HCT116 (cell line): ENCODE measurements around the gene PCDHB4. TPM values are rescaled to one million over a fixed set of nuclear protein-coding genes. Genes with fewer than 3 reads are reported as not detected.
"Not testable (repeated sequence)": the region's sequence is repeated elsewhere in the genome, so short reads cannot be mapped to it uniquely, and the experiment has no call there.

Experiments
- ATAC-seq: fragments of 200-7000 bp; cut with Tn5 transposase; 2 replicates; pipeline ENCODE4 v1.9.1; 2020; ENCODE audit warnings: mild to moderate bottlenecking, moderate library complexity
- BruUV-seq: library from RNA; stranded (reverse); fragments of 400-500 nt; replicated peaks from 2 replicates; lab custom pipeline; 2021; lab: Mats Ljungman, UMichigan
- CTCF ChIA-PET: fragments of 300-600 bp; sonication (Branson Sonifier 250); formaldehyde crosslinking; loops from one replicate; lab custom pipeline; 2021; ENCODE audit warnings: antibody characterized with exemption; lab: Charles Lee
- POLR2A ChIA-PET: fragments of 300-600, 350-600 bp; sonication (Branson Sonifier 250); formaldehyde crosslinking; loops from one replicate; lab custom pipeline; 2021; ENCODE audit warnings: antibody characterized with exemption; lab: Charles Lee
- RAD21 ChIA-PET, 2 experiments: fragments of 300-600 bp; sonication (Branson Sonifier 250); formaldehyde crosslinking; loops; one replicate each; lab custom pipeline; 2023; ENCODE audit warnings: low total read pairs in 2 of 2; ENCODE audit not compliant: uncharacterized antibody in 2 of 2, unreplicated experiment in 2 of 2, low non-redundant PET in 1 of 2; lab: Charles Lee
- DNase-seq: peaks from one replicate; pipeline ENCODE4 v3.0.0-alpha.2; 2010; ENCODE audit warnings: low read depth, low spot score
- H2AFZ ChIP-seq: fragments of 200-600 bp; shearing (Covaris generic), sonication (generic); 2 replicates; pipeline ENCODE4 v1.6.1; 2017; ENCODE audit warnings: low read depth, mixed run types, mixed read lengths, antibody characterized with exemption, low read length; ENCODE audit not compliant: poor library complexity, severe bottlenecking
- H3K27ac ChIP-seq: 2 replicates; pipeline ENCODE4 v1.5.1; 2012; ENCODE audit warnings: low read depth, low read length
- H3K27me3 ChIP-seq: fragments of 200-600 bp; sonication (generic); 2 replicates; pipeline ENCODE4 v1.6.1; 2016; ENCODE audit warnings: mixed run types, low read length, mixed read lengths; ENCODE audit not compliant: insufficient read depth
- H3K36me3 ChIP-seq, 2 experiments: fragments of 200-500 bp in 1 of 2; fragments of 200-600 bp in 1 of 2; sonication (Bioruptor generic) in 1 of 2; sonication (generic) in 1 of 2; 2 replicates each; pipeline versions ENCODE4 v1.5.1 to v1.6.1; 2014 to 2016; ENCODE audit warnings: low read length in 2 of 2, inconsistent platforms in 1 of 2, mixed read lengths in 1 of 2, mixed run types in 1 of 2; ENCODE audit not compliant: insufficient read depth in 2 of 2, control insufficient read depth in 1 of 2
- H3K4me1 ChIP-seq, 2 experiments: fragments of 200-600 bp in 1 of 2; sonication (generic) in 1 of 2; 2 replicates each; pipeline versions ENCODE4 v1.5.1 to v1.6.1; 2012 to 2017; ENCODE audit warnings: low read length in 2 of 2, inconsistent platforms in 1 of 2, mild to moderate bottlenecking in 1 of 2, mixed read lengths in 1 of 2, mixed run types in 1 of 2, moderate library complexity in 1 of 2; ENCODE audit not compliant: insufficient read depth in 2 of 2, control insufficient read depth in 1 of 2
- H3K4me2 ChIP-seq: fragments of 200-600 bp; sonication (generic); 2 replicates; pipeline ENCODE4 v1.6.1; 2017; ENCODE audit warnings: mixed run types, low read length, mixed read lengths
- H3K4me3 ChIP-seq, 2 experiments: fragments of 200-600 bp in 1 of 2; sonication (generic) in 1 of 2; replicated peaks in 1 of 2; 2 replicates each; pipeline ENCODE4 v1.5.1; 2011 to 2016; ENCODE audit warnings: low read length in 2 of 2, control low read depth in 1 of 2, low read depth in 1 of 2, mild to moderate bottlenecking in 1 of 2, mixed read lengths in 1 of 2, mixed run types in 1 of 2
- H3K79me2 ChIP-seq: fragments of 200-600 bp; sonication (generic); 2 replicates; pipeline ENCODE4 v1.6.1; 2017; ENCODE audit warnings: mild to moderate bottlenecking, mixed run types, low read length, moderate library complexity, mixed read lengths; ENCODE audit not compliant: insufficient read depth
- H3K9ac ChIP-seq: fragments of 200-600 bp; sonication (generic); 2 replicates; pipeline ENCODE4 v1.6.1; 2016; ENCODE audit warnings: low read length, mixed read lengths
- H3K9me2 ChIP-seq: fragments of 200-600 bp; sonication (generic), shearing (Covaris generic); 2 replicates; pipeline ENCODE4 v1.6.1; 2017; ENCODE audit warnings: mixed run types, mild to moderate bottlenecking, moderate library complexity; ENCODE audit not compliant: insufficient read depth
- H3K9me3 ChIP-seq, 2 experiments: fragments of 200-500 bp in 1 of 2; fragments of 200-600 bp in 1 of 2; sonication (Bioruptor generic) in 1 of 2; sonication (generic) in 1 of 2; 2 replicates each; pipeline ENCODE4 v1.6.1; 2014 to 2017; ENCODE audit warnings: low read length in 2 of 2, mixed read lengths in 2 of 2, inconsistent platforms in 1 of 2, low read depth in 1 of 2, mild to moderate bottlenecking in 1 of 2, mixed run types in 1 of 2, moderate library complexity in 1 of 2; ENCODE audit not compliant: control insufficient read depth in 1 of 2, insufficient read depth in 1 of 2
- H4K20me1 ChIP-seq: fragments of 200-600 bp; sonication (generic), shearing (Covaris generic); 2 replicates; pipeline ENCODE4 v1.6.1; 2017; ENCODE audit warnings: mixed run types, mild to moderate bottlenecking, moderate library complexity; ENCODE audit not compliant: insufficient read depth
- ATF3 ChIP-seq: IDR thresholded peaks from 2 replicates; pipeline ENCODE4 v1.6.1; 2012
- EGR1 ChIP-seq: IDR thresholded peaks from 2 replicates; pipeline ENCODE4 v1.6.1; 2012; ENCODE audit warnings: low read depth
- ELF1 ChIP-seq: IDR thresholded peaks from 2 replicates; pipeline ENCODE4 v1.6.1; 2012; ENCODE audit warnings: low read depth, borderline replicate concordance
- EZH2 ChIP-seq: fragments of 200-600 bp; sonication (generic); IDR thresholded peaks from 2 replicates; pipeline ENCODE4 v1.6.1; 2017; ENCODE audit warnings: antibody characterized with exemption, mixed run types
- EZH2phosphoT487 ChIP-seq: fragments of 200-600 bp; IDR thresholded peaks from 2 replicates; pipeline ENCODE4 v1.6.1; 2018; ENCODE audit warnings: antibody characterized with exemption, borderline replicate concordance
- JUND ChIP-seq: IDR thresholded peaks from 2 replicates; pipeline ENCODE4 v1.6.1; 2012
- POLR2A ChIP-seq: IDR thresholded peaks from 2 replicates; pipeline ENCODE4 v1.7.0; 2011; ENCODE audit warnings: borderline replicate concordance; ENCODE audit not compliant: insufficient read depth, insufficient read length; ENCODE audit errors: extremely low read depth
- POLR2AphosphoS5 ChIP-seq: IDR thresholded peaks from 2 replicates; pipeline ENCODE4 v1.6.1; 2011; ENCODE audit warnings: mild to moderate bottlenecking, low read depth, low read length, moderate library complexity
- SIN3A ChIP-seq: IDR thresholded peaks from 2 replicates; pipeline ENCODE4 v1.6.1; 2012; ENCODE audit warnings: low read depth
- TCF7L2 ChIP-seq: IDR thresholded peaks from 2 replicates; pipeline ENCODE4 v1.7.0; 2011; ENCODE audit warnings: borderline replicate concordance, inconsistent platforms; ENCODE audit not compliant: insufficient read depth, insufficient read length; ENCODE audit errors: extremely low read depth
- ZFX ChIP-seq: fragments of 450-650 bp; IDR thresholded peaks from 2 replicates; pipeline ENCODE4 v1.6.1; 2017
- intact Hi-C: fragments of 100-400 bp; cut with micrococcal nuclease; formaldehyde crosslinking; loops from 2 replicates; pipeline ENCODE4 v1.10.0; 2022
- total RNA-seq: library from RNA; stranded (reverse); gene quantifications from one replicate; pipeline ENCODE4 v1.2.1, GENCODE V29; 2021; ENCODE audit not compliant: unreplicated experiment
- TF ChIP-seq, protein P1 (sequence below): IDR thresholded peaks from 2 replicates; pipeline ENCODE4 v1.6.1; 2011; ENCODE audit warnings: mild to moderate bottlenecking, low read length, moderate library complexity; ENCODE audit not compliant: insufficient replicate concordance; ENCODE audit errors: extremely low read depth
- TF ChIP-seq, protein P2 (sequence below), 3 experiments: fragments of 200-600 bp in 1 of 3; sonication (generic) in 1 of 3; IDR thresholded peaks in 2 of 3; conservative IDR thresholded peaks in 1 of 3; 2 replicates each; pipeline ENCODE4 v1.5.1; 2012 to 2017; ENCODE audit warnings: low read depth in 2 of 3, low read length in 2 of 3, antibody characterized with exemption in 1 of 3, borderline replicate concordance in 1 of 3, control low read depth in 1 of 3, mild to moderate bottlenecking in 1 of 3, mixed read lengths in 1 of 3, mixed run types in 1 of 3, moderate library complexity in 1 of 3; ENCODE audit not compliant: insufficient read depth in 1 of 3
- TF ChIP-seq, protein P3 (sequence below): IDR thresholded peaks from 2 replicates; pipeline ENCODE4 v1.6.1; 2012

PCDHB4 gene
- total RNA-seq, 1 experiment from 2014 or later = not detected

DNA sequence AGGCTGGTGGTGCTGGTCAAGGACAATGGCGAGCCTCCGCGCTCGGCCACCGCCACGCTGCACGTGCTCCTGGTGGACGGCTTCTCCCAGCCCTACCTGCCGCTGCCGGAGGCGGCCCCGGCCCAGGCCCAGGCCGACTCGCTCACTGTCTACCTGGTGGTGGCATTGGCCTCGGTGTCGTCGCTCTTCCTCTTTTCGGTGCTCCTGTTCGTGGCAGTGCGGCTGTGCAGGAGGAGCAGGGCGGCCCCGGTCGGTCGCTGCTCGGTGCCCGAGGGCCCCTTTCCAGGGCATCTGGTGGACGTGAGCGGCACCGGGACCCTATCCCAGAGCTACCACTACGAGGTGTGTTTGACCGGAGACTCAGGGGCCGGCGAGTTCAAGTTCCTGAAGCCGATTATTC lies 15.7 kb downstream of the PCDHB4 start:
- RAD21 ChIA-PET, intact Hi-C loops, CTCF ChIA-PET: not testable (repeated sequence)

DNA sequence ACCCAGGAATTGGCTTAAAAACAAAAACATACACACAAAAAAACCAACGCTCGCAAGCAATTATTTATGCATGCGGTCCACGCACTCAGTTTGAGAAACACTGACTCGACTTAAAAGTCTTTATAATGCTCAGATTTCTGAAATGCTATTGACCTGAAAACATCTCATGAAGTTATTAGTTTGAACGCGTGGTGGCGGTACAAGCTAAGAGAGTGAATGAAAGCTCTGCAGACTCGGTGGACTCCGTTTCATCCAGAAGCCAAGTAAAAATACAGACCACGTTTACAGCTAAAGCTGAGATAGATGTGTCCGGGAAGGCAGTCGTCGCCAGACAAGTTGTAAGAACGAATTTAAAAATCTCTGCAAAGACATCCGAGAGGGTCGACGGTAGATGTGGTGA lies 28.2 kb downstream of the PCDHB4 start, which contains the start of gene PCDHB6:
Gene PCDHB6 (plus strand): TSS at position 246 of the 400 bp plus-strand sequence. CDS start 201 bp downstream, outside the sequence.
- Histone ChIP-seq H3K9me2 (no peaks in the 10 kb centered on the region), H3K4me1 (no peaks in the 10 kb centered on the region), H3K9ac (no peak within 1 kb of the TSS), H3K4me2 (no peak within 1 kb of the TSS), H3K79me2 (no peaks in the 10 kb centered on the region), H3K27ac (no peak within 1 kb of the TSS), H3K36me3 (no peaks in the 10 kb centered on the region), H3K27me3 (no peaks in the 10 kb centered on the region), H3K4me3 (no peak within 1 kb of the TSS), H4K20me1 (no peaks in the 10 kb centered on the region), H2AFZ (no peak within 1 kb of the TSS), H3K9me3 (no peaks in the 10 kb centered on the region; a peak in 1 of 4 replicates)
- DNase-seq = no peak
- no peak for ATAC-seq
- no TSS peak for BruUV-seq
- intact Hi-C loops = no loop called here
- RAD21 ChIA-PET = no interaction called here
- POLR2A ChIA-PET = no interaction called here
- CTCF ChIA-PET = no interaction called here
- TF ChIP-seq, protein P1, sequence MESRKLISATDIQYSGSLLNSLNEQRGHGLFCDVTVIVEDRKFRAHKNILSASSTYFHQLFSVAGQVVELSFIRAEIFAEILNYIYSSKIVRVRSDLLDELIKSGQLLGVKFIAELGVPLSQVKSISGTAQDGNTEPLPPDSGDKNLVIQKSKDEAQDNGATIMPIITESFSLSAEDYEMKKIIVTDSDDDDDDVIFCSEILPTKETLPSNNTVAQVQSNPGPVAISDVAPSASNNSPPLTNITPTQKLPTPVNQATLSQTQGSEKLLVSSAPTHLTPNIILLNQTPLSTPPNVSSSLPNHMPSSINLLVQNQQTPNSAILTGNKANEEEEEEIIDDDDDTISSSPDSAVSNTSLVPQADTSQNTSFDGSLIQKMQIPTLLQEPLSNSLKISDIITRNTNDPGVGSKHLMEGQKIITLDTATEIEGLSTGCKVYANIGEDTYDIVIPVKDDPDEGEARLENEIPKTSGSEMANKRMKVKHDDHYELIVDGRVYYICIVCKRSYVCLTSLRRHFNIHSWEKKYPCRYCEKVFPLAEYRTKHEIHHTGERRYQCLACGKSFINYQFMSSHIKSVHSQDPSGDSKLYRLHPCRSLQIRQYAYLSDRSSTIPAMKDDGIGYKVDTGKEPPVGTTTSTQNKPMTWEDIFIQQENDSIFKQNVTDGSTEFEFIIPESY = no peak
- no peak for TF ChIP-seq JUND
- no peak for TF ChIP-seq POLR2A
- TF ChIP-seq ZFX = no peak
- no peak for TF ChIP-seq ELF1
- no peak for TF ChIP-seq TCF7L2
- TF ChIP-seq SIN3A = no peak
- no peak for TF ChIP-seq EZH2phosphoT487
- TF ChIP-seq POLR2AphosphoS5 = no peak
- TF ChIP-seq ATF3 = no peak
- no peak for TF ChIP-seq EZH2
- TF ChIP-seq, protein P2, sequence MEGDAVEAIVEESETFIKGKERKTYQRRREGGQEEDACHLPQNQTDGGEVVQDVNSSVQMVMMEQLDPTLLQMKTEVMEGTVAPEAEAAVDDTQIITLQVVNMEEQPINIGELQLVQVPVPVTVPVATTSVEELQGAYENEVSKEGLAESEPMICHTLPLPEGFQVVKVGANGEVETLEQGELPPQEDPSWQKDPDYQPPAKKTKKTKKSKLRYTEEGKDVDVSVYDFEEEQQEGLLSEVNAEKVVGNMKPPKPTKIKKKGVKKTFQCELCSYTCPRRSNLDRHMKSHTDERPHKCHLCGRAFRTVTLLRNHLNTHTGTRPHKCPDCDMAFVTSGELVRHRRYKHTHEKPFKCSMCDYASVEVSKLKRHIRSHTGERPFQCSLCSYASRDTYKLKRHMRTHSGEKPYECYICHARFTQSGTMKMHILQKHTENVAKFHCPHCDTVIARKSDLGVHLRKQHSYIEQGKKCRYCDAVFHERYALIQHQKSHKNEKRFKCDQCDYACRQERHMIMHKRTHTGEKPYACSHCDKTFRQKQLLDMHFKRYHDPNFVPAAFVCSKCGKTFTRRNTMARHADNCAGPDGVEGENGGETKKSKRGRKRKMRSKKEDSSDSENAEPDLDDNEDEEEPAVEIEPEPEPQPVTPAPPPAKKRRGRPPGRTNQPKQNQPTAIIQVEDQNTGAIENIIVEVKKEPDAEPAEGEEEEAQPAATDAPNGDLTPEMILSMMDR (IDR thresholded peaks at IDR 0.05 in 2 of 3, conservative IDR thresholded peaks at IDR 0.05 in 1 of 3; ENCODE audit: borderline replicate concordance in 1 of 3, insufficient read depth in 1 of 3, low read depth in 2 of 3, low read length in 2 of 3) = no peak
- TF ChIP-seq, protein P3, sequence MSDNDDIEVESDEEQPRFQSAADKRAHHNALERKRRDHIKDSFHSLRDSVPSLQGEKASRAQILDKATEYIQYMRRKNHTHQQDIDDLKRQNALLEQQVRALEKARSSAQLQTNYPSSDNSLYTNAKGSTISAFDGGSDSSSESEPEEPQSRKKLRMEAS = no peak
- no peak for TF ChIP-seq EGR1

More for the DNA sequence above, 15.7 kb downstream of the PCDHB4 start:
- DNase-seq, ATAC-seq, H3K9ac ChIP-seq, H3K27me3 ChIP-seq, H3K27ac ChIP-seq, H3K4me2 ChIP-seq, BruUV-seq, H2AFZ ChIP-seq, H3K79me2 ChIP-seq, H3K4me1 ChIP-seq, POLR2A ChIA-PET, H3K9me2 ChIP-seq, H4K20me1 ChIP-seq, H3K4me3 ChIP-seq, H3K36me3 ChIP-seq: not testable (repeated sequence)
- peaks cover 0 to 14% of the 10 kb centered on the region in 2 experiments; a peak in 2 of 4 replicates for H3K9me3 ChIP-seq
